Natural killer cell (primary cell): ENCODE measurements around the gene DRD2. TPM values are rescaled to one million over a fixed set of nuclear protein-coding genes. Genes with fewer than 3 reads are reported as not detected.

ENCODE experiments used
- ATAC-seq, 3 donors: fragments of 150-1000 bp in 2 of 3; fragments of 200-7000 bp in 1 of 3; cut with Tn5 transposase; 1 replicate in 1 of 3; 2 replicates in 2 of 3; pipeline ENCODE4 v1.10.0; 2021; ENCODE audit warnings: mild to moderate bottlenecking in 2 of 3, moderate library complexity in 2 of 3
- DNase-seq, 2 donors: peaks; one replicate each; pipeline versions ENCODE4 v3.0.0 to v3.0.0-alpha.2; 2013 to 2021; ENCODE audit warnings: mixed read lengths in 1 of 2
- H3K27ac ChIP-seq: one replicate; pipeline ENCODE4 v1.5.1; 2013; ENCODE audit warnings: mild to moderate bottlenecking, low read length
- H3K27me3 ChIP-seq: one replicate; pipeline ENCODE4 v1.6.1; 2013; ENCODE audit warnings: low read length; ENCODE audit not compliant: control insufficient read depth, insufficient read depth
- H3K36me3 ChIP-seq: one replicate; pipeline ENCODE4 v1.6.1; 2013; ENCODE audit warnings: low read length; ENCODE audit not compliant: control insufficient read depth, insufficient read depth
- H3K4me1 ChIP-seq: one replicate; pipeline ENCODE4 v1.6.1; 2013; ENCODE audit warnings: low read length; ENCODE audit not compliant: control insufficient read depth, insufficient read depth
- H3K4me3 ChIP-seq: one replicate; pipeline ENCODE4 v1.5.1; 2013; ENCODE audit warnings: low read length
- H3K9me3 ChIP-seq: one replicate; pipeline ENCODE4 v1.6.1; 2013; ENCODE audit warnings: low read length; ENCODE audit not compliant: control insufficient read depth, insufficient read depth
- H3K27ac Mint-ChIP-seq, 2 donors: one replicate each; pipeline ENCODE4 v1.8.0; 2022; ENCODE audit warnings: mild to moderate bottlenecking in 2 of 2, mixed read lengths in 2 of 2, moderate library complexity in 1 of 2
- H3K27me3 Mint-ChIP-seq, 2 donors: one replicate each; pipeline ENCODE4 v1.8.0; 2022; ENCODE audit warnings: low read depth in 2 of 2, mixed read lengths in 2 of 2
- H3K36me3 Mint-ChIP-seq: one replicate; pipeline ENCODE4 v1.8.0; 2022; ENCODE audit warnings: mixed read lengths
- H3K4me1 Mint-ChIP-seq, 2 donors: one replicate each; pipeline ENCODE4 v1.8.0; 2022; ENCODE audit warnings: mixed read lengths in 2 of 2
- H3K4me3 Mint-ChIP-seq: one replicate; pipeline ENCODE4 v1.8.0; 2022; ENCODE audit warnings: mild to moderate bottlenecking, moderate library complexity, mixed read lengths
- H3K9me3 Mint-ChIP-seq, 2 donors: one replicate each; pipeline ENCODE4 v1.8.0; 2022; ENCODE audit warnings: mixed read lengths in 2 of 2
- WGBS: methylation state at CpG from one replicate; pipeline ENCODE4 v1.1.7; 2013; ENCODE audit warnings: missing lambda C conversion rate; ENCODE audit not compliant: insufficient coverage; 5-methylcytosine and 5-hydroxymethylcytosine counted together
- intact Hi-C: fragments of 100-400 bp; cut with micrococcal nuclease; formaldehyde crosslinking; loops from one replicate; pipeline ENCODE4 v1.14.2; 2022
- total RNA-seq, 4 donors: library from RNA; stranded (reverse); fragments of 120-200 nt in 1 of 4; gene quantifications; one replicate each; pipeline versions ENCODE4 v1.2.3 to v1.2.4, GENCODE V29; 2013 to 2022
- TF ChIP-seq, protein P1 (sequence below): fragments of 200-600 bp; IDR thresholded peaks from one replicate; pipeline ENCODE4 v1.8.0; 2022; ENCODE audit warnings: antibody characterized with exemption

Gene DRD2
- total RNA-seq, 3 donors from 2014 or later (not counting 1 experiment from before 2014, with no cell fraction given): not detected

DNA sequence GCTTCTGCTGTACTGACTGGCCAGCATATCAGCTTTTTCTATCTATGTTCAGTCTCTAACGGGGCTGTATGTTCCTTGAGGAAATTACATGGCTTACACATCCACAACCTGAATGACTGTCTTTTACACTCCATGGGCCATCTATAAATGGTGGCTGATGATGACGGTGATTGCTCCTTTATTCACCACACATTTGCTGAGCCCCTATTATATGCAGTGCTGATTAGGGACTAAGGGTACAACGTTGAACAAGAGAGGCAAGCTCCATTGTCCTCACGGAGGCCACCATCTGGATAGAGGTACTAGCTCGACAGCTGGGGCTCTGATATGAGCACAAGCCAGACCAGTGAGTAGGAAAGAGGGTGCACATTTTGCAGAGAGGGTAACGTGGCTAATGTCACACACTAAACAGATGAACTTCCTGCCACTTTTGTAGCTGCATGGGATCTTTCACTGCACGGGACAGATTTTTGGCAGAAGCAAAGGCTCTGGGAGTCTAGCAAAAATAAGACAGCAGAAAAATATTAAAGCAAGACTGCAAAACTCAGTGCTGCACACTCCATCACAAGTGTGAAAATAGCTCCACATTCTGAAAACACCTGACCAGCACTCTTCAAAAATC, 30.6 kb downstream of the DRD2 start:
- no peak overlapping the region for H3K27ac ChIP-seq
- H3K4me1 ChIP-seq: no peaks in the 10 kb centered on the region
- Mint-ChIP-seq H3K9me3 (no peaks in the 10 kb centered on the region), H3K36me3 (no peaks in the 10 kb centered on the region), H3K27me3 (peaks cover 7 to 29% of the 10 kb centered on the region in 2 donors), H3K27ac (no peak overlapping the region), H3K4me3 (no peak overlapping the region), H3K4me1 (no peaks in the 10 kb centered on the region)
- no peak for ATAC-seq
- H3K27me3 ChIP-seq: no peaks in the 10 kb centered on the region
- H3K9me3 ChIP-seq: no peaks in the 10 kb centered on the region
- H3K4me3 ChIP-seq: no peak overlapping the region
- 62% methylated on average over 6 of the region's 7 CpGs for WGBS
- intact Hi-C loops: no loop called here
- no peak for DNase-seq
- TF ChIP-seq, protein P1, sequence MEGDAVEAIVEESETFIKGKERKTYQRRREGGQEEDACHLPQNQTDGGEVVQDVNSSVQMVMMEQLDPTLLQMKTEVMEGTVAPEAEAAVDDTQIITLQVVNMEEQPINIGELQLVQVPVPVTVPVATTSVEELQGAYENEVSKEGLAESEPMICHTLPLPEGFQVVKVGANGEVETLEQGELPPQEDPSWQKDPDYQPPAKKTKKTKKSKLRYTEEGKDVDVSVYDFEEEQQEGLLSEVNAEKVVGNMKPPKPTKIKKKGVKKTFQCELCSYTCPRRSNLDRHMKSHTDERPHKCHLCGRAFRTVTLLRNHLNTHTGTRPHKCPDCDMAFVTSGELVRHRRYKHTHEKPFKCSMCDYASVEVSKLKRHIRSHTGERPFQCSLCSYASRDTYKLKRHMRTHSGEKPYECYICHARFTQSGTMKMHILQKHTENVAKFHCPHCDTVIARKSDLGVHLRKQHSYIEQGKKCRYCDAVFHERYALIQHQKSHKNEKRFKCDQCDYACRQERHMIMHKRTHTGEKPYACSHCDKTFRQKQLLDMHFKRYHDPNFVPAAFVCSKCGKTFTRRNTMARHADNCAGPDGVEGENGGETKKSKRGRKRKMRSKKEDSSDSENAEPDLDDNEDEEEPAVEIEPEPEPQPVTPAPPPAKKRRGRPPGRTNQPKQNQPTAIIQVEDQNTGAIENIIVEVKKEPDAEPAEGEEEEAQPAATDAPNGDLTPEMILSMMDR: no peak
- no peaks in the 10 kb centered on the region for H3K36me3 ChIP-seq

DNA sequence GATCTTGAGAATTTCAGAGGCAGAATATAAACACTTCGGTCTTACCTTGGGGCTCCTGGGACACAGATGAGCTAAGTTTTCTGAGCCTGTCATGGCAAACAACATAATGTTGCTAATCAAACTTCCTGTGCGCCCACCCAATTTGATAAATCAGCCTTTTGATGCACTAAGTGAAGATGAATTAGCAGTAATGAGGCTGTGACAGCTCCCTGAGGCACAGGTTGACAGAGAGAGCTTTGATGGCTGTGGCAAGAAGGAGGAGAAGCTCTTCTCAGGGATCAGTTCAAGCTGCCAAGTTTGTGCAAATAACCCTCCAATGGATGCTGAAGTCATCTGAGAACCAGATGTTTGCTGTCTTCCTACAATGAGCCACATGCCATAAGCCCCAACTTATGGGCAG, 34.4 kb downstream of the DRD2 start:
- peaks cover 4 to 33% of the 10 kb centered on the region in 2 donors for H3K27me3 Mint-ChIP-seq
- ATAC-seq (no peak), DNase-seq (no peak)
- H3K4me1 ChIP-seq: no peaks in the 10 kb centered on the region
- intact Hi-C loops: no loop called here
- no peaks in the 10 kb centered on the region for H3K9me3 Mint-ChIP-seq
- 94% methylated on average over 2 of the region's 2 CpGs for WGBS
- no peak overlapping the region for H3K4me3 Mint-ChIP-seq
- no peaks in the 10 kb centered on the region for H3K36me3 ChIP-seq
- no peaks in the 10 kb centered on the region for H3K9me3 ChIP-seq
- H3K4me3 ChIP-seq: no peak overlapping the region
- H3K27ac ChIP-seq: no peak overlapping the region
- no peaks in the 10 kb centered on the region for H3K4me1 Mint-ChIP-seq
- H3K27ac Mint-ChIP-seq: no peak overlapping the region
- H3K27me3 ChIP-seq: no peaks in the 10 kb centered on the region
- TF ChIP-seq, protein P1: no peak
- H3K36me3 Mint-ChIP-seq: no peaks in the 10 kb centered on the region

DNA sequence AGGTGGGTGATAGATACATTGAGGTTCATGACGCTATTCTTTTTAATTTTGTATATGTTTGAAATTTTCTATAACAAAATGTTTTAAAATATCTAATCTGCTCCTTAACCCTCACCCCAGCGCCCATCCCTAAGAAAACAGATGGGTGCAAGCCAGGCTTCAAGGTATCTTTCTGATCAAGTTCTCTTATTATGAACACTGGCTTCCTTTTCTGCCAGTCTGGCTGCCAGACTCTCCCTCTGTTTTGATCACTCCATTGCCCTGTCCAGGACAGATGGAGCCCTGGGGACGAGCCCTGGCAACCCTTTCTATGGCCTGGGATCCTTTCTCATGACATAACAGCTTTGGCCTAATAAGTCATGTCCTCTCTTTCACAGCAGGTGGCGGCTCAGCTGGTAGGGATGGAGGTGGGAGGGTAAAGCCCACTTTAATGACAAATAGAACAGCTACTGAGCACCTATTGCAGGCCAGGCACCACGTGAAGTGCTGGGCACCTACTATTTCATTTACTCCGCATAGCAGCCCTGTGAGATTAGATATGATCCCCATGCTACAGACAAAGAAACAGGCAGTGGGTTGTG, 38.4 kb downstream of the DRD2 start:
- WGBS: 73% methylated on average over 5 of the region's 6 CpGs
- no peak for ATAC-seq
- Mint-ChIP-seq H3K9me3 (no peaks in the 10 kb centered on the region), H3K27ac (no peak overlapping the region), H3K27me3 (peaks cover 5 to 30% of the 10 kb centered on the region in 2 donors), H3K4me3 (no peak overlapping the region), H3K4me1 (no peaks in the 10 kb centered on the region), H3K36me3 (no peaks in the 10 kb centered on the region)
- H3K36me3 ChIP-seq: no peaks in the 10 kb centered on the region
- H3K4me3 ChIP-seq: no peak overlapping the region
- H3K27me3 ChIP-seq: no peaks in the 10 kb centered on the region
- H3K9me3 ChIP-seq: no peaks in the 10 kb centered on the region
- H3K27ac ChIP-seq: no peak overlapping the region
- no peaks in the 10 kb centered on the region for H3K4me1 ChIP-seq
- intact Hi-C loops: no loop called here
- DNase-seq: no peak
- TF ChIP-seq, protein P1: no peak
